H1 (cell line): Measurements from ENCODE around the gene SF3B3. TPM values are rescaled to one million over a fixed set of nuclear protein-coding genes. Genes with fewer than 3 reads are reported as not detected.

Source experiments
- YY1 ChIP-seq: IDR thresholded peaks from 2 replicates; pipeline ENCODE4 v1.6.1; 2011; ENCODE audit warnings: low read depth, mild to moderate bottlenecking, low read length
- polyA plus RNA-seq, 7 experiments: library from polyadenylated mRNA; depleted of rRNA in 3 of 7; stranded (reverse) in 5 of 7; unstranded in 2 of 7; fragments of >200 nt in 5 of 7; fragments of 200-250 nt in 2 of 7; gene quantifications; 1 replicate in 5 of 7; 2 replicates in 1 of 7; 4 replicates in 1 of 7; pipeline versions ENCODE4 v1.2.1 to v1.2.3, GENCODE V29; 2011 to 2013; ENCODE audit warnings: missing spikeins in 2 of 7, mixed read lengths in 2 of 7
- total RNA-seq: library from RNA; stranded (reverse); fragmentation: NEBNext Ultra II Directional; extraction: Animal tissue kit (Norgen Biotek cat#: 25700); gene quantifications from 2 replicates; pipeline ENCODE4 v1.2.1, GENCODE V29; 2021

Gene SF3B3
- total and polyA plus RNA-seq, 2 of the 8 experiments (the other 6 are each of a cell fraction or from before 2014, with no cell fraction given): 241 to 521 TPM

GRCh38 chr16:70569752-70570151 is 46.1 kb downstream of the SF3B3 start (continued):
- no peak for TF ChIP-seq YY1
